HG02678 (cell line): ENCODE results near the gene SLC25A17.
"Not testable (repeated sequence)": the region's sequence is repeated elsewhere in the genome, so short reads cannot be mapped to it uniquely, and the experiment has no call there.

Source experiments
- ATAC-seq: cut with Tn5 transposase; IDR thresholded peaks from one replicate; pipeline ENCODE4 v1.9.1; 2021; ENCODE audit warnings: mild to moderate bottlenecking, moderate library complexity; ENCODE audit not compliant: unreplicated experiment

The SLC25A17 gene

DNA sequence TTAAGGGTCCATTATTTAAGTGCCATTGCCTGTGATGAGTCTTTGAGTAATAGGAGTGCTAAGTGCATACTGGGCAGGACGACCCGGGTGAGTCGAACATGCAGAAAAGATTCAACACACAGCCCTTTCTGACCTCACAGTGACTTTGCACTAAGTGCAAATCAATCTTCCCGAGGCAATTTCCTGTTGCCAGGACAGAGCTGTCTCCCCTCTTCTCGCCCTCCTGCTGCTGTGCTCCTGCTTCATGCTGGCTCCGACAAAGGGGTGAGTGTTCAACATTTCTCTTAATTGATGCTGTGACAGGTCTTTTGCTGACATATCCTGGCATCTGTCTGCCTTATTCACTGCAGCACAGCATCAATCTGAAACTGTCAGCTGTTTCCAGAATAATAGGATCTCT lies 97.9 kb downstream of the SLC25A17 start:
- no peak for ATAC-seq

DNA sequence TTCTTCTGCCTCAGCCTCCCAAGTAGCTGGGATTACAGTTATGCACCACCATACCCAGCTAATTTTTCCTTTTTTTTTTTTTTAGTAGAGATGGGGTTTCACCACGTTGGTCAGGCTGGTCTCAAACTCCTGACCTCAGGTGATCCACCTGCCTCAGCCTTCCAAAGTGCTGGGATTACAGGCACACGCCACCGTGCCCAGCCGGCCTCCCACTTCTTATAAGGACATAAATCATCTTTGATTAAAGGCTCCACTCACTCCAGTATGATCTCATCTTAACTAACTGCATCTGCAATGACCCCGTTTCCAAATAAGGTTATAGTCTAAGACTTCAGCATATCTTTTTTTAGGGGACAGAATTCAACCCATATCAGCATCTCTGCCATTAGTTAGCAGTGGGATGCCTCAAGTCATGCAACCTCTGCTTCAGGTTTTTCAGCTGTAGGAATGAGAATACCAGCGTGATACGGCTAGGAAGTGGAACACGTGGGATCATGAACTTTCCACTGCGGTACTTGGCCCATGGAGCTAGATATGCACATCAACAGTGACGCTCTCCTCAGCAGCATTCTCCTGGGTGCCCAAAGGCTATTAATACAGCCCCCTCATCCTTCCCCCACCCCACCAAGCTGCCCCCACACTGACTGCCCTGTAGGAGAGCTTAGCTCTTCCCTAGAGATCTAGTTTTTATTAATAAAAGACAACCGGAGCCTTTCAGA lies 98.4 kb downstream of the SLC25A17 start:
- ATAC-seq = no peak

GRCh38 chr22:40720156-40720537 lies 99.0 kb downstream of the SLC25A17 start:
- not testable (repeated sequence) for ATAC-seq
